ENCODE measurements around the gene MYOF.

DNA sequence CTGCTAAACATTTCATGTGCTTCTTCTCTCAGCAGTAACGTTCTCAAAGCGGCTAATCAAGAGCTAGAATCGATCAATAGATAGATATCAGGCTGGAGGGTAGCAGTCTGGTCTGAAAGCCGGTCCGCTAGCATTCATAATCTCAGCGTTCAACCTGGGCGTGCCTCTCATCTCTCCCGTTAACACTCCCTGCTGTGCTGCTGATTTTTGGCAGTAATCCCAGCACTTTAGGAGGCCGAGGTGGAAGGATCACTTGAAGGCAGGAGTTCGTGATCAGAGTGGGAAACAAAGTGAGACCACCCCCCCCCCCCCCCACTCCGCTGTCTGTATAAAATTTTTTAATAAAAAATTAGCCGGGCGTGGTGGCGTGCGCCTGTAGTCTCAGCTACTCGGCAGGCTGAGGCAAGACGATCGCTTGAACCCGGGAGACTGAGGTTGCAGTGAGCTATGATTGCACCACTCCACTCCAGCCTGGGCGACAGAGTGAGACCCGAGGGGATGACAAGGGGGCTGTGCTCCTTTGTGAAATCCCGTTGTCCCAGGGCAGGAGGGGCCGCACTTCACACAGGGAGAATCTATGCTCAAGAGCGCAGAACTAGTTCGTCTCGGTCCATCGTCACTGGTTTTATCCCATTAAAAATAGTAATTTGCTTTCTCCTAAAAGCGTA is 13.7 kb upstream of the MYOF start:
- TF ChIP-seq, protein P1, sequence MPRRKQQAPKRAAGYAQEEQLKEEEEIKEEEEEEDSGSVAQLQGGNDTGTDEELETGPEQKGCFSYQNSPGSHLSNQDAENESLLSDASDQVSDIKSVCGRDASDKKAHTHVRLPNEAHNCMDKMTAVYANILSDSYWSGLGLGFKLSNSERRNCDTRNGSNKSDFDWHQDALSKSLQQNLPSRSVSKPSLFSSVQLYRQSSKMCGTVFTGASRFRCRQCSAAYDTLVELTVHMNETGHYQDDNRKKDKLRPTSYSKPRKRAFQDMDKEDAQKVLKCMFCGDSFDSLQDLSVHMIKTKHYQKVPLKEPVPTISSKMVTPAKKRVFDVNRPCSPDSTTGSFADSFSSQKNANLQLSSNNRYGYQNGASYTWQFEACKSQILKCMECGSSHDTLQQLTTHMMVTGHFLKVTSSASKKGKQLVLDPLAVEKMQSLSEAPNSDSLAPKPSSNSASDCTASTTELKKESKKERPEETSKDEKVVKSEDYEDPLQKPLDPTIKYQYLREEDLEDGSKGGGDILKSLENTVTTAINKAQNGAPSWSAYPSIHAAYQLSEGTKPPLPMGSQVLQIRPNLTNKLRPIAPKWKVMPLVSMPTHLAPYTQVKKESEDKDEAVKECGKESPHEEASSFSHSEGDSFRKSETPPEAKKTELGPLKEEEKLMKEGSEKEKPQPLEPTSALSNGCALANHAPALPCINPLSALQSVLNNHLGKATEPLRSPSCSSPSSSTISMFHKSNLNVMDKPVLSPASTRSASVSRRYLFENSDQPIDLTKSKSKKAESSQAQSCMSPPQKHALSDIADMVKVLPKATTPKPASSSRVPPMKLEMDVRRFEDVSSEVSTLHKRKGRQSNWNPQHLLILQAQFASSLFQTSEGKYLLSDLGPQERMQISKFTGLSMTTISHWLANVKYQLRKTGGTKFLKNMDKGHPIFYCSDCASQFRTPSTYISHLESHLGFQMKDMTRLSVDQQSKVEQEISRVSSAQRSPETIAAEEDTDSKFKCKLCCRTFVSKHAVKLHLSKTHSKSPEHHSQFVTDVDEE (CRISPR knock-in tag; IDR thresholded peaks at IDR 0.05): no peak
- TF ChIP-seq, protein P2, sequence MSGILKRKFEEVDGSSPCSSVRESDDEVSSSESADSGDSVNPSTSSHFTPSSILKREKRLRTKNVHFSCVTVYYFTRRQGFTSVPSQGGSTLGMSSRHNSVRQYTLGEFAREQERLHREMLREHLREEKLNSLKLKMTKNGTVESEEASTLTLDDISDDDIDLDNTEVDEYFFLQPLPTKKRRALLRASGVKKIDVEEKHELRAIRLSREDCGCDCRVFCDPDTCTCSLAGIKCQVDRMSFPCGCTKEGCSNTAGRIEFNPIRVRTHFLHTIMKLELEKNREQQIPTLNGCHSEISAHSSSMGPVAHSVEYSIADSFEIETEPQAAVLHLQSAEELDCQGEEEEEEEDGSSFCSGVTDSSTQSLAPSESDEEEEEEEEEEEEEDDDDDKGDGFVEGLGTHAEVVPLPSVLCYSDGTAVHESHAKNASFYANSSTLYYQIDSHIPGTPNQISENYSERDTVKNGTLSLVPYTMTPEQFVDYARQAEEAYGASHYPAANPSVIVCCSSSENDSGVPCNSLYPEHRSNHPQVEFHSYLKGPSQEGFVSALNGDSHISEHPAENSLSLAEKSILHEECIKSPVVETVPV (CRISPR knock-in tag; IDR thresholded peaks at IDR 0.05): no peak
- TF ChIP-seq CSDC2 (CRISPR knock-in tag; IDR thresholded peaks at IDR 0.05) (no peak), SNAI2 (CRISPR knock-in tag; IDR thresholded peaks at IDR 0.05) (no peak), RARB (CRISPR knock-in tag; IDR thresholded peaks at IDR 0.05) (no peak), PPARA (CRISPR knock-in tag; IDR thresholded peaks at IDR 0.05; ENCODE audit: borderline replicate concordance) (no peak)

All from SK-N-SH treated with all-trans-retinoic acid at 6 μM for 48 hours (cell line).